HepG2 (cell line): ENCODE results near the gene TBC1D1. TPM values are rescaled to one million over a fixed set of nuclear protein-coding genes. Genes with fewer than 3 reads are reported as not detected.

ENCODE experiments used
- ATAC-seq: fragments of 200-7000 bp; cut with Tn5 transposase; 3 replicates; pipeline ENCODE4 v1.9.1; 2020; ENCODE audit warnings: mild to moderate bottlenecking, moderate library complexity
- BruUV-seq: library from RNA; stranded (reverse); fragments of 400-500 nt; replicated peaks from 2 replicates; lab custom pipeline; 2021; lab: Mats Ljungman, UMichigan
- CTCF ChIA-PET: fragments of 300-600 bp; formaldehyde crosslinking; extraction: SDS; loops from one replicate; lab custom pipeline; 2021; ENCODE audit warnings: low total read pairs, inconsistent platforms, low intra/inter-chr PET ratio; lab: Yijun Ruan, JAX
- POLR2A ChIA-PET: fragments of 350-600 bp; sonication (Branson Sonifier 250); formaldehyde crosslinking; loops from one replicate; lab custom pipeline; 2020; ENCODE audit warnings: antibody characterized with exemption, inconsistent platforms; lab: Yijun Ruan, JAX
- DNase-seq: peaks from one replicate; pipeline ENCODE4 v3.0.0-alpha.2; 2015; ENCODE audit warnings: low spot score
- FAIRE-seq: peaks from 3 replicates; lab custom pipeline; 2011; peaks lifted over from hg19 to GRCh38; lab: Jason Lieb, UNC
- H2AFZ ChIP-seq: one replicate; pipeline ENCODE4 v1.6.1; 2011; ENCODE audit warnings: low read length, inconsistent platforms
- H3K27ac ChIP-seq: fragments of 300-600 bp; 3 replicates; pipeline ENCODE4 v1.8.0; 2011; ENCODE audit warnings: mixed run types, mild to moderate bottlenecking, mixed read lengths, low read length, inconsistent platforms; ENCODE audit not compliant: insufficient read depth; ENCODE audit errors: extremely low read length
- H3K27me3 ChIP-seq, 2 experiments: fragments of 200-600 bp in 1 of 2; 2 replicates in 1 of 2; 3 replicates in 1 of 2; pipeline versions ENCODE4 v1.6.0 to v1.8.0; 2011; ENCODE audit warnings: low read length in 2 of 2, mild to moderate bottlenecking in 2 of 2, moderate library complexity in 2 of 2, inconsistent platforms in 1 of 2; ENCODE audit not compliant: insufficient read depth in 2 of 2, control insufficient read depth in 1 of 2
- H3K36me3 ChIP-seq, 2 experiments: fragments of 200-600 bp in 1 of 2; replicated peaks in 1 of 2; 2 replicates in 1 of 2; 3 replicates in 1 of 2; pipeline versions ENCODE4 v1.5.1 to v1.8.0; 2011; ENCODE audit warnings: low read length in 2 of 2, inconsistent platforms in 1 of 2; ENCODE audit not compliant: insufficient read depth in 2 of 2, control insufficient read depth in 1 of 2
- H3K4me1 ChIP-seq: 2 replicates; pipeline ENCODE4 v1.5.1; 2012; ENCODE audit warnings: low read length, inconsistent platforms; ENCODE audit not compliant: insufficient read depth
- H3K4me2 ChIP-seq: 2 replicates; pipeline ENCODE4 v1.6.0; 2011; ENCODE audit warnings: low read depth, low read length, inconsistent platforms
- H3K4me3 ChIP-seq, 3 experiments: fragments of 200-600 bp in 1 of 3; sonication (generic), shearing (Covaris generic) in 1 of 3; replicated peaks in 1 of 3; 2 replicates each; pipeline ENCODE4 v1.5.1; 2011 to 2016; ENCODE audit warnings: low read length in 3 of 3, inconsistent platforms in 2 of 3, low read depth in 2 of 3, mild to moderate bottlenecking in 2 of 3, control low read depth in 1 of 3, mixed read lengths in 1 of 3; ENCODE audit not compliant: insufficient read depth in 1 of 3
- H3K79me2 ChIP-seq: one replicate; pipeline ENCODE4 v1.6.1; 2011; ENCODE audit warnings: low read length, inconsistent platforms; ENCODE audit not compliant: insufficient read depth
- H3K9ac ChIP-seq: 2 replicates; pipeline ENCODE4 v1.6.0; 2011; ENCODE audit warnings: mild to moderate bottlenecking, low read depth, low read length, inconsistent platforms; ENCODE audit not compliant: insufficient read depth
- H3K9me3 ChIP-seq: 2 replicates; pipeline ENCODE4 v1.5.1; 2012; ENCODE audit warnings: mild to moderate bottlenecking, low read length
- H4K20me1 ChIP-seq: 2 replicates; pipeline ENCODE4 v1.6.0; 2011; ENCODE audit warnings: inconsistent platforms, mild to moderate bottlenecking, low read length, moderate library complexity; ENCODE audit not compliant: insufficient read depth
- PPARG ChIP-seq: conservative IDR thresholded peaks from 2 replicates; pipeline ENCODE4 v1.6.1; 2016; ENCODE audit warnings: missing biosample characterization, missing genetic modification reagents
- RCOR2 ChIP-seq: IDR thresholded peaks from 2 replicates; pipeline ENCODE4 v1.6.1; 2016; ENCODE audit warnings: missing biosample characterization, missing genetic modification reagents
- TAF1 ChIP-seq: sonication (generic); formaldehyde crosslinking; IDR thresholded peaks from 2 replicates; pipeline ENCODE4 v1.4.0; 2020; ENCODE audit warnings: missing genetic modification reagents
- TSC22D2 ChIP-seq: sonication (generic); formaldehyde crosslinking; IDR thresholded peaks from 2 replicates; pipeline ENCODE4 v1.5.1; 2020; ENCODE audit warnings: missing genetic modification reagents, mild to moderate bottlenecking, borderline replicate concordance
- WGBS: methylation state at CpG from one replicate; pipeline ENCODE4 v1.1.6; 2017; ENCODE audit warnings: low lambda C conversion rate; 5-methylcytosine and 5-hydroxymethylcytosine counted together
- in situ Hi-C: cut with HindIII; loops from 2 replicates; pipeline ENCODE4 v1.10.0; 2017; ENCODE audit warnings: low pct_unique_long_range_greater_than_20kb; ENCODE audit not compliant: extremely low pct_ligation_motif_present
- intact Hi-C: fragments of 100-400 bp; cut with micrococcal nuclease; formaldehyde crosslinking; loops from one replicate; pipeline ENCODE4 v1.10.0; 2022; ENCODE audit not compliant: unreplicated experiment
- polyA plus RNA-seq, 8 experiments: library from polyadenylated mRNA; depleted of rRNA in 3 of 8; stranded (reverse) in 7 of 8; unstranded in 1 of 8; fragments of >200 nt; fragmentation: Illumina TruSeq in 4 of 8; extraction: Trizol in 4 of 8; gene quantifications; 2 replicates each; pipeline versions ENCODE4 v1.2.1 to v1.2.3, GENCODE V29; 2011 to 2016; ENCODE audit warnings: low read depth in 4 of 8, missing spikeins in 1 of 8, mixed read lengths in 1 of 8; ENCODE audit not compliant: insufficient read depth in 1 of 8
- total RNA-seq, 5 experiments: library from RNA; depleted of rRNA; stranded (reverse); fragments of >200 nt; fragmentation: Illumina TruSeq; extraction: Trizol; gene quantifications; 2 replicates each; pipeline ENCODE4 v1.2.3, GENCODE V29; 2016; ENCODE audit warnings: low read depth in 1 of 5
- TF ChIP-seq, protein P1 (sequence below): IDR thresholded peaks from 2 replicates; pipeline ENCODE4 v1.6.1; 2016; ENCODE audit warnings: low read depth
- TF ChIP-seq, protein P2 (sequence below): sonication (generic); formaldehyde crosslinking; IDR thresholded peaks from 2 replicates; pipeline ENCODE4 v1.4.0; 2020; ENCODE audit warnings: missing genetic modification reagents, mild to moderate bottlenecking, borderline replicate concordance

TBC1D1 gene
- total and polyA plus RNA-seq, 2 of the 13 experiments (the other 11 are each of a cell fraction or from before 2014, with no cell fraction given), result 37.3 to 62.8 TPM

DNA sequence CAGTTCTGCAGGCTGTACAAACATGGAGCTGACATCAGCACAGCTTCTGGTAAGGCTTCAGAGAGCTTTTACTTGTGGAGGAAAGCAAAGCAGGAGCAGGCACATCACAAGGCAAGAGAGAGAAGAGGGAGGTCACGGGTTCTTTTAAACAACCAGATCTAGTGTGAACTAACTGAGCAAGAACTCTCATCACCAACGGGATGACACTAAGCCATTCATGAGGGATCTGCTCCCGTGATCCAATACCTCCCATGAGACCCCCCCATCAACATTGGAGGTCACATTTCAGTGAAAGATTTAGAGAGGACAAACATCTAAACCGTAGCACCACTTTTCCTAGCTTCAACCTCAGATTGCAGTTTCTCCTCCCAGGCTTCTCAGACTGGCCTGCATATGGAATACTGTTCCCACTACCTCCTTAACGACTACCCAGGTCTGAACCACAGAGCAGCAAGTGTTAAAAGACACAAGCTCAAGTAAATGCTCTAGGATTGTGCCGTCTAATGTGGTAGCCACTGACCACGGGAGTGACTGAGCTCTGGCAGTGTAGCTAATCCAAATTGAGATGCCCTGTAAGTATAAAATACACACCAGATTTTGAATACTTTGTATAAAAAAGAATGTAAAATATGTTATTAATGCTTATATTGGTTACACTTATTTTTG, 262.0 kb downstream of the TBC1D1 start (continued):
- TF ChIP-seq, protein P1, sequence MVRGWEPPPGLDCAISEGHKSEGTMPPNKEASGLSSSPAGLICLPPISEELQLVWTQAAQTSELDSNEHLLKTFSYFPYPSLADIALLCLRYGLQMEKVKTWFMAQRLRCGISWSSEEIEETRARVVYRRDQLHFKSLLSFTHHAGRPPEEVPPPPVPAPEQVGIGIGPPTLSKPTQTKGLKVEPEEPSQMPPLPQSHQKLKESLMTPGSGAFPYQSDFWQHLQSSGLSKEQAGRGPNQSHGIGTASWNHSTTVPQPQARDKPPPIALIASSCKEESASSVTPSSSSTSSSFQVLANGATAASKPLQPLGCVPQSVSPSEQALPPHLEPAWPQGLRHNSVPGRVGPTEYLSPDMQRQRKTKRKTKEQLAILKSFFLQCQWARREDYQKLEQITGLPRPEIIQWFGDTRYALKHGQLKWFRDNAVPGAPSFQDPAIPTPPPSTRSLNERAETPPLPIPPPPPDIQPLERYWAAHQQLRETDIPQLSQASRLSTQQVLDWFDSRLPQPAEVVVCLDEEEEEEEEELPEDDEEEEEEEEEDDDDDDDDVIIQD (CRISPR knock-in tag), result no peak
- TF ChIP-seq, protein P2, sequence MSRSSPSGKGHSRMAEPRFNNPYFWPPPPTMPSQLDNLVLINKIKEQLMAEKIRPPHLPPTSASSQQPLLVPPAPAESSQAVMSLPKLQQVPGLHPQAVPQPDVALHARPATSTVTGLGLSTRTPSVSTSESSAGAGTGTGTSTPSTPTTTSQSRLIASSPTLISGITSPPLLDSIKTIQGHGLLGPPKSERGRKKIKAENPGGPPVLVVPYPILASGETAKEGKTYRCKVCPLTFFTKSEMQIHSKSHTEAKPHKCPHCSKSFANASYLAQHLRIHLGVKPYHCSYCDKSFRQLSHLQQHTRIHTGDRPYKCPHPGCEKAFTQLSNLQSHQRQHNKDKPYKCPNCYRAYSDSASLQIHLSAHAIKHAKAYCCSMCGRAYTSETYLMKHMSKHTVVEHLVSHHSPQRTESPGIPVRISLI, result no peak
- no peak for TF ChIP-seq TAF1 (CRISPR knock-in tag)
- TF ChIP-seq RCOR2 (CRISPR knock-in tag), result no peak
- no peak for TF ChIP-seq TSC22D2

- WGBS, result 98% methylated on average over 2 of the region's 2 CpGs
- ATAC-seq (no peak), FAIRE-seq (no peak), DNase-seq (no peak)
- Histone ChIP-seq H3K27ac (no peak overlapping the region), H3K4me1 (peaks cover 14% of the 10 kb centered on the region), H2AFZ (no peak overlapping the region), H3K9ac (no peak overlapping the region), H3K9me3 (no peaks in the 10 kb centered on the region), H3K4me2 (no peak overlapping the region), H3K79me2 (no peaks in the 10 kb centered on the region), H4K20me1 (no peaks in the 10 kb centered on the region), H3K4me3 (no peak overlapping the region), H3K36me3 (no peaks in the 10 kb centered on the region), H3K27me3 (no peaks in the 10 kb centered on the region)
- CTCF ChIA-PET, result no interaction called here
- no TSS peak for BruUV-seq
- POLR2A ChIA-PET, result no interaction called here
- TF ChIP-seq PPARG (CRISPR knock-in tag), result no peak
- intact Hi-C loops (no loop called here), in situ Hi-C loops (no loop called here)
Observed at GRCh38 chr4:38153387-38153760, 262.5 kb downstream of the TBC1D1 start.
